Hepatocyte (in vitro differentiated cells): ENCODE results near the gene VASH1. TPM values are rescaled to one million over a fixed set of nuclear protein-coding genes. Genes with fewer than 3 reads are reported as not detected.

Source experiments
- DNase-seq: peaks from one replicate; pipeline ENCODE4 v3.0.0-alpha.2; 2016; ENCODE audit warnings: low spot score
- H2AFZ ChIP-seq: fragments of 200-600 bp; sonication (generic); 2 replicates; pipeline ENCODE4 v1.6.0; 2016; ENCODE audit warnings: antibody characterized with exemption, mild to moderate bottlenecking
- H3K27ac ChIP-seq: fragments of 200-600 bp; sonication (generic); 2 replicates; pipeline ENCODE4 v1.5.1; 2016; ENCODE audit warnings: mild to moderate bottlenecking
- H3K27me3 ChIP-seq: fragments of 200-600 bp; sonication (generic); 2 replicates; pipeline ENCODE4 v1.6.1; 2016
- H3K36me3 ChIP-seq: fragments of 200-600 bp; sonication (generic); replicated peaks from 2 replicates; pipeline ENCODE4 v1.5.1; 2016; ENCODE audit warnings: low read depth; ENCODE audit not compliant: insufficient read depth
- H3K4me1 ChIP-seq: fragments of 200-600 bp; sonication (generic); 2 replicates; pipeline ENCODE4 v1.5.1; 2016; ENCODE audit warnings: mild to moderate bottlenecking, moderate library complexity; ENCODE audit not compliant: insufficient read depth
- H3K4me2 ChIP-seq: fragments of 200-600 bp; sonication (generic); 2 replicates; pipeline ENCODE4 v1.6.0; 2016
- H3K4me3 ChIP-seq: fragments of 200-600 bp; sonication (generic); 2 replicates; pipeline ENCODE4 v1.5.1; 2016; ENCODE audit warnings: mild to moderate bottlenecking
- H3K79me2 ChIP-seq: fragments of 200-600 bp; sonication (generic); 2 replicates; pipeline ENCODE4 v1.6.0; 2017; ENCODE audit warnings: mild to moderate bottlenecking
- H3K9me2 ChIP-seq: fragments of 200-600 bp; sonication (generic); replicated peaks from 2 replicates; pipeline ENCODE4 v1.6.0; 2017; ENCODE audit warnings: mild to moderate bottlenecking; ENCODE audit not compliant: insufficient read depth
- H3K9me3 ChIP-seq: fragments of 200-600 bp; sonication (generic); 2 replicates; pipeline ENCODE4 v1.5.1; 2016; ENCODE audit warnings: low read depth, mild to moderate bottlenecking
- H4K20me1 ChIP-seq: fragments of 200-600 bp; sonication (generic); 2 replicates; pipeline ENCODE4 v1.6.0; 2016; ENCODE audit warnings: mild to moderate bottlenecking; ENCODE audit not compliant: insufficient read depth, poor library complexity, severe bottlenecking
- CTCF ChIP-seq: fragments of 200-600 bp; sonication (generic); IDR thresholded peaks from 2 replicates; pipeline ENCODE4 v1.5.1; 2016; ENCODE audit warnings: antibody characterized with exemption, mild to moderate bottlenecking; ENCODE audit not compliant: poor library complexity
- EZH2 ChIP-seq: fragments of 200-600 bp; sonication (generic); IDR thresholded peaks from 2 replicates; pipeline ENCODE4 v1.6.1; 2016; ENCODE audit warnings: antibody characterized with exemption, mild to moderate bottlenecking, borderline replicate concordance
- EZH2phosphoT487 ChIP-seq: fragments of 200-600 bp; sonication (generic); IDR thresholded peaks from one replicate; pipeline ENCODE4 v1.6.1; 2018; ENCODE audit warnings: antibody characterized with exemption, mild to moderate bottlenecking, low read depth, moderate library complexity; ENCODE audit not compliant: unreplicated experiment, severe bottlenecking
- WGBS: methylation state at CpG from one replicate; pipeline ENCODE4 v1.1.6; 2016; ENCODE audit warnings: low lambda C conversion rate; ENCODE audit errors: missing lambda C conversion rate; 5-methylcytosine and 5-hydroxymethylcytosine counted together
- polyA plus RNA-seq: library from polyadenylated mRNA; unstranded; fragments of >200 nt; fragmentation: Nextera tagmentation; extraction: Ambion mirVana; gene quantifications from 2 replicates; pipeline ENCODE4 v1.2.1, GENCODE V29; 2016
- total RNA-seq: library from RNA; depleted of rRNA; stranded (reverse); fragments of >200 nt; gene quantifications from 2 replicates; pipeline ENCODE4 v1.2.3, GENCODE V29; 2014

VASH1 gene
- total and polyA plus RNA-seq, 2 experiments from 2014 or later, result 4.8 to 6.3 TPM

- peak within 1 kb of the TSS; percentile 90 for H3K27ac ChIP-seq
- H3K9me3 ChIP-seq, result no peaks in the 10 kb centered on the region
- H4K20me1 ChIP-seq, result no peaks in the 10 kb centered on the region
- no peaks in the 10 kb centered on the region for H3K36me3 ChIP-seq
- peak within 1 kb of the TSS; percentile 96 for H3K4me2 ChIP-seq
- TF ChIP-seq EZH2phosphoT487, result no peak
- TF ChIP-seq EZH2, result no peak
- TF ChIP-seq CTCF, result no peak
- peak within 1 kb of the TSS; percentile 95 for H2AFZ ChIP-seq
- no peaks in the 10 kb centered on the region for H3K9me2 ChIP-seq
- no peaks in the 10 kb centered on the region for H3K27me3 ChIP-seq
- whole genome bisulfite sequencing, result 6% methylated on average over 53 of the region's 69 CpGs
- H3K4me3 ChIP-seq, result peak within 1 kb of the TSS; percentile 65
- H3K79me2 ChIP-seq, result peaks cover 24% of the 10 kb centered on the region
- peak; percentile 98 for DNase-seq
- H3K4me1 ChIP-seq, result no peaks in the 10 kb centered on the region
These were observed 51.4 kb downstream of the VASH1 start, which contains the start of gene ANGEL1 for GRCh38 chr14:76812422-76813383. Gene ANGEL1, minus strand, starts transcription at chr14:76812882. Its CDS starts 55 bp downstream, at chr14:76812827.

GRCh38 chr14:76814726-76815645 is 53.7 kb downstream of the VASH1 start:
- TF ChIP-seq EZH2 (no peak), EZH2phosphoT487 (no peak), CTCF (no peak)
- 74% methylated on average over 7 of the region's 7 CpGs for WGBS
- Histone ChIP-seq H3K4me2 (no peak overlapping the region), H2AFZ (no peak overlapping the region), H3K4me1 (no peaks in the 10 kb centered on the region), H4K20me1 (no peaks in the 10 kb centered on the region), H3K4me3 (no peak overlapping the region), H3K27ac (no peak overlapping the region), H3K9me2 (no peaks in the 10 kb centered on the region), H3K27me3 (no peaks in the 10 kb centered on the region), H3K36me3 (no peaks in the 10 kb centered on the region), H3K79me2 (peaks cover 8% of the 10 kb centered on the region), H3K9me3 (no peaks in the 10 kb centered on the region)
- DNase-seq, result no peak

DNA sequence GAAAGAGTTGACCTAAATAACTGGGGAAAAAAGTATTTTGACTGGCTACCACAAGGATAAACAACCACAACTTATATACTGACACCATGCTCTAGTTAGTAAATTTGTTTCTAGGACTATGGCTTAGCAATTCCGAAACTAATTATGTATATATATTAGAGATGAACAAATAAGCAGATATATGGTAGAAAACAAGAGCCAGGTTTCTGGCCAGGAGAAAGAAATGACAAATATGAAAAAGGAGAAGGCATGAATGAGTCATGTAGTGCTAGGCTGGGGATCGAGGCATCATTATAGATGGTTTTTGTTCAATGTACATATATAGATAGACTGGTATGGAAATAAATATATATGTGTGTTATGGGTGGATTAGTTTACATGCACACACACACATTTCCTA is 59.4 kb downstream of the VASH1 start:
- no peaks in the 10 kb centered on the region for H3K79me2 ChIP-seq

More for the DNA sequence above, 59.4 kb downstream of the VASH1 start:
- Histone ChIP-seq H3K36me3 (no peaks in the 10 kb centered on the region), H3K4me3 (no peak overlapping the region), H3K27ac (no peak overlapping the region), H2AFZ (no peak overlapping the region), H3K27me3 (no peaks in the 10 kb centered on the region), H3K9me2 (no peaks in the 10 kb centered on the region), H3K4me2 (no peak overlapping the region), H3K9me3 (no peaks in the 10 kb centered on the region), H4K20me1 (no peaks in the 10 kb centered on the region), H3K4me1 (no peaks in the 10 kb centered on the region)
- TF ChIP-seq CTCF (no peak), EZH2 (no peak), EZH2phosphoT487 (no peak)
- no peak for DNase-seq
- 92% methylated on average over 2 of the region's 2 CpGs for WGBS
